ENCODE measurements around the gene RPL9.
A peak's percentile ranks its signal among the peaks of the same experiment; 100 is the strongest.

The RPL9 gene

DNA sequence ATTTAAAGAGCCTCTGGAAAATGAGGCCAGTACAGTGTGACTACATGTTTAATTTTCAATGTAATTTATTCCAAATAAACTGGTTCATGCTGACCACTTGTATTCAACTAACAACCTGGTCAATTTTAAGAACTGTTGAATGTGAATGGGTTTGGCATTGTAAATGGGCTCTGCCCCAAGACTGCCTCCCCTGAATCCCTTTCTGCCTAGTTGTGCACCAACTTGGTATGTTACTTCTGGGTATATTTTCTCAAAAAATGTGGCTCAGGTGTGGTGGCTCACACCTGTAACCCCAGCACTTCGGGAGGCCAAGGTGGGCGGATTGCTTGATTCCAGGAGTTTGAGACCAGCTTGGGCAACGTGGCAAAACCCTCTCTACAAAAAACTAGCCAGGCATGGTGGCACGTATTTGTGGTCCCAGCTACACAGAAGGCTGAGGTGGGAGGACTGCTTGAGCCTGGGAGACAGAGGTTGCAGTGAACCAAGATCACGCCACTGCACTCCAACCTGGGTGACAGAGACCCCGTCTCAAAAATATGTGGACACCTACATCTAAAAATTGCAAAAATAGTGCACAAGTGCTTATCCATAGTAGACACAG is 7.2 kb downstream of the RPL9 start:
- no peak for DNase-seq (ENCODE audit: low read depth)
- H3K4me3 ChIP-seq (ENCODE audit: low read depth, low read length): no peak overlapping the region
- TF ChIP-seq, protein P1, sequence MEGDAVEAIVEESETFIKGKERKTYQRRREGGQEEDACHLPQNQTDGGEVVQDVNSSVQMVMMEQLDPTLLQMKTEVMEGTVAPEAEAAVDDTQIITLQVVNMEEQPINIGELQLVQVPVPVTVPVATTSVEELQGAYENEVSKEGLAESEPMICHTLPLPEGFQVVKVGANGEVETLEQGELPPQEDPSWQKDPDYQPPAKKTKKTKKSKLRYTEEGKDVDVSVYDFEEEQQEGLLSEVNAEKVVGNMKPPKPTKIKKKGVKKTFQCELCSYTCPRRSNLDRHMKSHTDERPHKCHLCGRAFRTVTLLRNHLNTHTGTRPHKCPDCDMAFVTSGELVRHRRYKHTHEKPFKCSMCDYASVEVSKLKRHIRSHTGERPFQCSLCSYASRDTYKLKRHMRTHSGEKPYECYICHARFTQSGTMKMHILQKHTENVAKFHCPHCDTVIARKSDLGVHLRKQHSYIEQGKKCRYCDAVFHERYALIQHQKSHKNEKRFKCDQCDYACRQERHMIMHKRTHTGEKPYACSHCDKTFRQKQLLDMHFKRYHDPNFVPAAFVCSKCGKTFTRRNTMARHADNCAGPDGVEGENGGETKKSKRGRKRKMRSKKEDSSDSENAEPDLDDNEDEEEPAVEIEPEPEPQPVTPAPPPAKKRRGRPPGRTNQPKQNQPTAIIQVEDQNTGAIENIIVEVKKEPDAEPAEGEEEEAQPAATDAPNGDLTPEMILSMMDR (conservative IDR thresholded peaks at IDR 0.05; ENCODE audit: low read depth, low read length): no peak

DNA sequence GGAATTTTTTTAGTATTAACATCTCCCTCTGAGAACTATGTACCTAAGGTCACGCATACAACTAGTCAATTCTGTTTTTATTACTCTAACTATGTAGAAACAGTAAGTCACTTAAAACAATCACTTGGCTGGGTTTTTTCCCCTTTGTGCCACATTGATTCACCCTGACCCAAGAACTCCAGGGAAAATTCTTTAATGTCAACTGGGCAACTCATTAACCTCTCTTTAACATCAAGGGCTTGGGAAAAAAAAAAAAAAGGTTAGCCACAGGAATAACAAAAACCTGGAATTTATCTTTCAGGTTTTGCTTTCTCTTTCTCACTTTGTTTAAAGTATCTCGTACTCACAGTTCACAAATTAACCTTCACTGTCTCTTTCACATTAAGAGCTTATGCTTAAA is 8.1 kb downstream of the RPL9 start:
- no peak for DNase-seq (ENCODE audit: low read depth)
- TF ChIP-seq, protein P1 (conservative IDR thresholded peaks at IDR 0.05; ENCODE audit: low read depth, low read length): no peak
- H3K4me3 ChIP-seq (ENCODE audit: low read depth, low read length): no peak overlapping the region

DNA sequence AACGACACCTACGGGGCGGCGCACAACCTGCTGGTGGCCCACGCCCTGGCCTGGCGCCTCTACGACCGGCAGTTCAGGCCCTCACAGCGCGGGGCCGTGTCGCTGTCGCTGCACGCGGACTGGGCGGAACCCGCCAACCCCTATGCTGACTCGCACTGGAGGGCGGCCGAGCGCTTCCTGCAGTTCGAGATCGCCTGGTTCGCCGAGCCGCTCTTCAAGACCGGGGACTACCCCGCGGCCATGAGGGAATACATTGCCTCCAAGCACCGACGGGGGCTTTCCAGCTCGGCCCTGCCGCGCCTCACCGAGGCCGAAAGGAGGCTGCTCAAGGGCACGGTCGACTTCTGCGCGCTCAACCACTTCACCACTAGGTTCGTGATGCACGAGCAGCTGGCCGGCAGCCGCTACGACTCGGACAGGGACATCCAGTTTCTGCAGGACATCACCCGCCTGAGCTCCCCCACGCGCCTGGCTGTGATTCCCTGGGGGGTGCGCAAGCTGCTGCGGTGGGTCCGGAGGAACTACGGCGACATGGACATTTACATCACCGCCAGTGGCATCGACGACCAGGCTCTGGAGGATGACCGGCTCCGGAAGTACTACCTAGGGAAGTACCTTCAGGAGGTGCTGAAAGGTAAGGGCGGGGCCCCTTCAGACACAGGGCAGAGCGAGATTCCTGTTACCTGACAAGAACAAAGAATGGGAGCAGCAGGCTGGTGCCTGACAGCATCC is 11.7 kb downstream of the RPL9 start:
- peak overlapping the region; percentile 53 for H3K4me3 ChIP-seq (ENCODE audit: low read depth, low read length)
- DNase-seq (ENCODE audit: low read depth): peak; percentile 79
- TF ChIP-seq, protein P1 (conservative IDR thresholded peaks at IDR 0.05; ENCODE audit: low read depth, low read length): peak; percentile 58

DNA sequence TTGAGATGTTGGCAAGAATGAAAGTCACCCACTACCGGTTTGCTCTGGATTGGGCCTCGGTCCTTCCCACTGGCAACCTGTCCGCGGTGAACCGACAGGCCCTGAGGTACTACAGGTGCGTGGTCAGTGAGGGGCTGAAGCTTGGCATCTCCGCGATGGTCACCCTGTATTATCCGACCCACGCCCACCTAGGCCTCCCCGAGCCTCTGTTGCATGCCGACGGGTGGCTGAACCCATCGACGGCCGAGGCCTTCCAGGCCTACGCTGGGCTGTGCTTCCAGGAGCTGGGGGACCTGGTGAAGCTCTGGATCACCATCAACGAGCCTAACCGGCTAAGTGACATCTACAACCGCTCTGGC is 12.3 kb downstream of the RPL9 start:
- TF ChIP-seq, protein P1 (conservative IDR thresholded peaks at IDR 0.05; ENCODE audit: low read depth, low read length): no peak
- peak overlapping the region; percentile 53 for H3K4me3 ChIP-seq (ENCODE audit: low read depth, low read length)
- no peak for DNase-seq (ENCODE audit: low read depth)

DNA sequence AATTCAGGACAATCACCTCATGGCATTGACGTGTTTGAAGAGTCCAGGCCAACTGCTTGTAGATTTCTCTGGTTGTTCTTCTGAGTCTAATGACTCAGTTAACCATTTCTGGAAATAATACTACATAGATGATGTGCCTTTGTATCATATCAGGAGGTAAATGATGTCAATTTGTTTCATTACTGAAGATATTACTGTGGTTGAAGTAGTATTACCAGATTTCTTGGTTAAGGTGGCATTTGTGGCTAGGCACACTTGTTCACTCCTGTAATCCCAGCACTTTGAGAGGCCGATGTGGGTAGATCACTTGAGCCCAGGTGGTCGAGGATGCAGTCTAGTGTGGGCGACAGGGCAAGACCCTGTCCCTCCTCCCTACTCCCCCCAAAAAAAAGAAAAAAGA is 15.7 kb downstream of the RPL9 start:
- no peak for DNase-seq (ENCODE audit: low read depth)
- H3K4me3 ChIP-seq (ENCODE audit: low read depth, low read length): no peak overlapping the region
- TF ChIP-seq, protein P1 (conservative IDR thresholded peaks at IDR 0.05; ENCODE audit: low read depth, low read length): no peak

DNA sequence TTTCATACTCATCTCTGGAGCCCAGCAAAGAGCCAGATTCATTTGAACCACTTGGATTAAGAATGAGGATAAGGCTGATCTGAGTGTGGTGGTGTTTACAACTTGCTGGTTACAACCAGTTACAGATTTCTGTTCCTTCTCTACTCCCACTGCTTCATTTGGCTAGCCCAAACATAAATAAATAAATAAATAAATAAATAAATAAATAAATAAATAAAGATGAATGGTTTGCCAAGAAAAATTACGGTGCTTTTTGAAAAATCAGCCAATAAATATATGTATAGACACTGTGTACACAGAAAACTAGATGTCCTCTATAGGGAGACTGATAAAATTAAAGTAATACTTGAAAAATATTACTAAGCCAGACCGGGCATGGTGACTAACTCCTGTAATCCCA is 17.1 kb downstream of the RPL9 start:
- TF ChIP-seq, protein P1 (conservative IDR thresholded peaks at IDR 0.05; ENCODE audit: low read depth, low read length): no peak
- no peak overlapping the region for H3K4me3 ChIP-seq (ENCODE audit: low read depth, low read length)
- DNase-seq (ENCODE audit: low read depth): no peak
